ENCODE data around the gene ASB6. TPM values are rescaled to one million over a fixed set of nuclear protein-coding genes. Genes with fewer than 3 reads are reported as not detected.

The ASB6 gene
- total RNA-seq, 1 experiment from 2014 or later: 19.1 TPM

DNA sequence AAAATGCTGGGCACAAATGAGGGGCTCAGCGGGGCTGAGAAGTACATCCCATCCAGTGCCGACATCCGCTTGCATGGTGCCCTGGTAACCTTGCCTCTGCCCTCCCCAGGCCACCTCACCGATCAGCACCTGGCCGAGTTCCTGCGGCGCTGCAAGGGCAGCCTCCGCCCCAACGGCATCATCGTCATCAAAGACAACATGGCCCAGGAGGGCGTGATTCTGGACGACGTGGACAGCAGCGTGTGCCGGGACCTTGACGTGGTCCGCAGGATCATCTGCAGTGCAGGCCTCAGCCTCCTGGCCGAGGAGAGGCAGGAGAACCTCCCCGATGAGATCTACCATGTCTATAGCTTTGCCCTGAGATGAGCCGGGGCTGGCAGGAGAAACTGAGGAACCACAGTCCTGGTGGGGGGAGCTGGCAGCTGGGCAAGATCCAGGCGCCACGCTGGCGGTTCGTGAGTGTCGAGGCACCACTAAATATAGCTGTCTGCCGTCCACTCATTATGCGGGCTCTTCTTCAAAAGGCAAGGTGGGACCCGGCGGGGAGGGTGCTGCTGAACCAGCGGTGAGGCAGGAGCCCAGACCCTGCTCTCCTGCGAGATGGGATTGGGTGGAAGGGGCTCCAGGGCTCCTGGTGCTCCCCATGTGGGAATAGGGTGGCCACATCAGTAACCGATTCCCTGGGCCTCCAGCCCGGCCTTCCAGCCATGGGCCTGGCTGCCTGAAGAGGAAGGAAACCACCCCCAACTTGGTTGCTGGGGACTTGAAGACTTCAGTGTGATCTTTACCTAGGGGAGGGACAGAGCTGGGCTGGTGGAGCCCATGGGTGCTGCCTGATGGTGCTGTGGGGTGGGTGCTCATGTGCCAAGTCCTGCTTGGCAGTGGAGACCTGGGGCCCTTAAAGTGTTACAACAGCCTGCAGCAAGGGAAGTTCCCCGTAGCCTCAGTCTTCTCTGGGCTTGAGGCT lies 6.6 kb downstream of the ASB6 start:
- Histone ChIP-seq H3K27me3 (ENCODE audit: low read length) (no peaks in the 10 kb centered on the region), H3F3A (ENCODE audit: low read length, unreplicated experiment) (no peaks in the 10 kb centered on the region), H3K9me3 (ENCODE audit: low read length) (no peaks in the 10 kb centered on the region), H3K9me2 (replicated peaks; ENCODE audit: low read length) (no peaks in the 10 kb centered on the region), H3K4me2 (ENCODE audit: low read length) (no peak overlapping the region), H2AFZ (ENCODE audit: low read length) (no peak overlapping the region), H3K79me2 (ENCODE audit: low read length) (peaks cover 43% of the 10 kb centered on the region), H3K27ac (ENCODE audit: low read length) (no peak overlapping the region), H3K9ac (ENCODE audit: low read length) (no peak overlapping the region), H3K4me3 (ENCODE audit: low read length) (no peak overlapping the region), H4K20me1 (ENCODE audit: low read length) (peaks cover 11% of the 10 kb centered on the region; the same call in 1 of the 2 replicates), H3K4me1 (ENCODE audit: insufficient read depth, low read length) (no peaks in the 10 kb centered on the region), H3K36me3 (ENCODE audit: low read depth, low read length) (no peaks in the 10 kb centered on the region; the same call in none of the 2 replicates)
- DNase-seq (no peak), ATAC-seq (no peak)
- TF ChIP-seq EZH2 (IDR thresholded peaks at IDR 0.05; ENCODE audit: low read length, unreplicated experiment): no peak
- no TSS peak for BruUV-seq (replicated peaks)
- ChIA-PET CTCF (no interaction called here), POLR2A (ENCODE audit: unreplicated experiment) (no interaction called here)
- intact Hi-C loops (cut with micrococcal nuclease): no loop called here

DNA sequence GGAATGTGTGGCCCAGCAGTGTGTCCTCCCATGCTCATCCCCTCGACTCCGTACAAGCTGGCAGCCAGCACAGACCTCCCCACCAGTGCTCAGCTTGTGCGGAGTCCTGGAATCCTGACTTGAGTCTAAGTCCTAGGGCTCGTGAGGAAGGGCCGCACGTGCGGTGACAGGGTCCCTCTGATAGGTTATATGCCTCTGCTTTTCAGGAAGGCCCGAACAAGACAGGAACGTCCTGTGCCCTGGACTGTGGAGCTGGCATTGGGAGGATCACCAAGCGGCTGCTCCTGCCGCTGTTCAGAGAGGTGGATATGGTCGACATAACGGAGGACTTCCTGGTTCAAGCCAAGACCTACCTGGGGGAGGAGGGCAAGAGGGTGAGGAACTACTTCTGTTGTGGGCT lies 8.1 kb downstream of the ASB6 start:
- Histone ChIP-seq H3K79me2 (ENCODE audit: low read length) (peaks cover 50% of the 10 kb centered on the region), H3K4me2 (ENCODE audit: low read length) (no peak overlapping the region), H3K4me1 (ENCODE audit: insufficient read depth, low read length) (no peaks in the 10 kb centered on the region), H3K4me3 (ENCODE audit: low read length) (no peak overlapping the region), H3K27ac (ENCODE audit: low read length) (no peak overlapping the region), H3K9me2 (replicated peaks; ENCODE audit: low read length) (no peaks in the 10 kb centered on the region), H3K9ac (ENCODE audit: low read length) (no peak overlapping the region), H3K9me3 (ENCODE audit: low read length) (no peaks in the 10 kb centered on the region), H3K36me3 (ENCODE audit: low read depth, low read length) (no peaks in the 10 kb centered on the region; the same call in none of the 2 replicates), H3F3A (ENCODE audit: low read length, unreplicated experiment) (no peaks in the 10 kb centered on the region), H3K27me3 (ENCODE audit: low read length) (no peaks in the 10 kb centered on the region), H4K20me1 (ENCODE audit: low read length) (peaks cover 15% of the 10 kb centered on the region; the same call in 1 of the 2 replicates), H2AFZ (ENCODE audit: low read length) (no peak overlapping the region)
- no peak for DNase-seq
- ChIA-PET POLR2A (ENCODE audit: unreplicated experiment) (no interaction called here), CTCF (no interaction called here)
- TF ChIP-seq EZH2phosphoT487 (IDR thresholded peaks at IDR 0.05; ENCODE audit: borderline replicate concordance, low read length) (no peak), EZH2 (IDR thresholded peaks at IDR 0.05; ENCODE audit: low read length, unreplicated experiment) (no peak)
- TF ChIP-seq, protein P1, sequence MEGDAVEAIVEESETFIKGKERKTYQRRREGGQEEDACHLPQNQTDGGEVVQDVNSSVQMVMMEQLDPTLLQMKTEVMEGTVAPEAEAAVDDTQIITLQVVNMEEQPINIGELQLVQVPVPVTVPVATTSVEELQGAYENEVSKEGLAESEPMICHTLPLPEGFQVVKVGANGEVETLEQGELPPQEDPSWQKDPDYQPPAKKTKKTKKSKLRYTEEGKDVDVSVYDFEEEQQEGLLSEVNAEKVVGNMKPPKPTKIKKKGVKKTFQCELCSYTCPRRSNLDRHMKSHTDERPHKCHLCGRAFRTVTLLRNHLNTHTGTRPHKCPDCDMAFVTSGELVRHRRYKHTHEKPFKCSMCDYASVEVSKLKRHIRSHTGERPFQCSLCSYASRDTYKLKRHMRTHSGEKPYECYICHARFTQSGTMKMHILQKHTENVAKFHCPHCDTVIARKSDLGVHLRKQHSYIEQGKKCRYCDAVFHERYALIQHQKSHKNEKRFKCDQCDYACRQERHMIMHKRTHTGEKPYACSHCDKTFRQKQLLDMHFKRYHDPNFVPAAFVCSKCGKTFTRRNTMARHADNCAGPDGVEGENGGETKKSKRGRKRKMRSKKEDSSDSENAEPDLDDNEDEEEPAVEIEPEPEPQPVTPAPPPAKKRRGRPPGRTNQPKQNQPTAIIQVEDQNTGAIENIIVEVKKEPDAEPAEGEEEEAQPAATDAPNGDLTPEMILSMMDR (conservative IDR thresholded peaks at IDR 0.05; ENCODE audit: low read depth, low read length): no peak
- intact Hi-C loops (cut with micrococcal nuclease): no loop called here
- no TSS peak for BruUV-seq (replicated peaks)
- no peak for ATAC-seq

DNA sequence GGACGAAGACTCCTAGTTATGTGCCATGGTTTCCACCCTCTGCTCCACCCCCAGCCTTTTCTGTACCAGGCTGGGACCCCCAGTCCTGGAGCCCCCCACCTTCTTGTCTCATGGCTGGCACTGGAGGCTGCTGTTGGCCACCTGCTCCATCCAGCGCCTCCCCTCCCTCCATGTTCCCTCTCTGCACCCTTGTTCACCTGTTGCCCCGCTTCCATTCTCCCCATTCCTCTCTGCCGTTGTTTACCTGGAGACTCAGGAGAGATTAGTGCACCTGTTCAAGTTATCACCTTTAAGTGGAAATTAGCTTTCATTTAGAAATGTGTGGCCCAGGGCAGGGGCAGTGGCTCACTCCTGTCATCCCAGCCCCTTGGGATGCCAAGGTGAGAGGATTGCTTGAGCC lies 8.7 kb downstream of the ASB6 start:
- Histone ChIP-seq H3K9me2 (replicated peaks; ENCODE audit: low read length) (no peaks in the 10 kb centered on the region), H3K36me3 (ENCODE audit: low read depth, low read length) (no peaks in the 10 kb centered on the region; the same call in none of the 2 replicates), H3K4me1 (ENCODE audit: insufficient read depth, low read length) (peaks cover 1% of the 10 kb centered on the region), H3K4me2 (ENCODE audit: low read length) (no peak overlapping the region), H3F3A (ENCODE audit: low read length, unreplicated experiment) (no peaks in the 10 kb centered on the region), H3K9me3 (ENCODE audit: low read length) (no peaks in the 10 kb centered on the region), H4K20me1 (ENCODE audit: low read length) (peaks cover 15% of the 10 kb centered on the region; the same call in 1 of the 2 replicates), H3K27me3 (ENCODE audit: low read length) (no peaks in the 10 kb centered on the region), H2AFZ (ENCODE audit: low read length) (no peak overlapping the region), H3K27ac (ENCODE audit: low read length) (no peak overlapping the region), H3K9ac (ENCODE audit: low read length) (no peak overlapping the region), H3K4me3 (ENCODE audit: low read length) (no peak overlapping the region), H3K79me2 (ENCODE audit: low read length) (peaks cover 56% of the 10 kb centered on the region)
- DNase-seq: no peak
- no TSS peak for BruUV-seq (replicated peaks)
- CTCF ChIA-PET: no interaction called here
- POLR2A ChIA-PET (ENCODE audit: unreplicated experiment): no interaction called here
- no peak for ATAC-seq
- intact Hi-C loops (cut with micrococcal nuclease): no loop called here
- no peak for TF ChIP-seq EZH2phosphoT487 (IDR thresholded peaks at IDR 0.05; ENCODE audit: borderline replicate concordance, low read length)
- TF ChIP-seq, protein P1 (conservative IDR thresholded peaks at IDR 0.05; ENCODE audit: low read depth, low read length): no peak
- no peak for TF ChIP-seq EZH2 (IDR thresholded peaks at IDR 0.05; ENCODE audit: low read length, unreplicated experiment)
